PC-9 (cell line): ENCODE measurements around the gene CLTB. TPM values are rescaled to one million over a fixed set of nuclear protein-coding genes. Genes with fewer than 3 reads are reported as not detected.

ENCODE experiments used
- BruUV-seq: library from RNA; stranded (reverse); fragments of 400-500 nt; replicated peaks from 2 replicates; lab custom pipeline; 2021; lab: Mats Ljungman, UMichigan
- CTCF ChIA-PET: fragments of 300-600 bp; sonication (Branson Sonifier 250); formaldehyde crosslinking; loops from one replicate; lab custom pipeline; 2022; ENCODE audit warnings: antibody characterized with exemption; lab: Charles Lee
- POLR2A ChIA-PET: fragments of 300-600 bp; sonication (Branson Sonifier 250); formaldehyde crosslinking; loops from one replicate; lab custom pipeline; 2022; ENCODE audit warnings: antibody characterized with exemption; ENCODE audit not compliant: unreplicated experiment; lab: Charles Lee
- DNase-seq, 2 experiments: peaks; one replicate each; pipeline versions ENCODE4 v3.0.0 to v3.0.0-alpha.2; 2015 to 2022; ENCODE audit warnings: mixed read lengths in 1 of 2
- H2AFZ ChIP-seq: fragments of 200-600 bp; sonication (generic); 2 replicates; pipeline ENCODE4 v1.8.1; 2017; ENCODE audit warnings: antibody characterized with exemption
- H3F3A ChIP-seq: fragments of 200-600 bp; sonication (generic); 2 replicates; pipeline ENCODE4 v1.8.1; 2017; ENCODE audit warnings: antibody characterized with exemption, mild to moderate bottlenecking, low read depth; ENCODE audit not compliant: insufficient read depth
- H3K27ac ChIP-seq: fragments of 200-600 bp; sonication (generic); 2 replicates; pipeline ENCODE4 v1.6.1; 2016; ENCODE audit warnings: mixed run types
- H3K27me3 ChIP-seq: fragments of 200-600 bp; sonication (generic); 2 replicates; pipeline ENCODE4 v1.6.1; 2016; ENCODE audit warnings: low read depth, mixed run types; ENCODE audit not compliant: insufficient read depth
- H3K36me3 ChIP-seq: fragments of 200-600 bp; sonication (generic); 2 replicates; pipeline ENCODE4 v1.6.1; 2016; ENCODE audit warnings: low read depth, mixed run types
- H3K4me1 ChIP-seq: fragments of 200-600 bp; sonication (generic); replicated peaks from 2 replicates; pipeline ENCODE4 v1.6.1; 2016; ENCODE audit warnings: mixed run types; ENCODE audit not compliant: insufficient read depth
- H3K4me2 ChIP-seq: fragments of 200-600 bp; sonication (generic); 2 replicates; pipeline ENCODE4 v1.6.1; 2017; ENCODE audit warnings: mixed run types
- H3K4me3 ChIP-seq: fragments of 200-600 bp; sonication (generic); 2 replicates; pipeline ENCODE4 v1.6.1; 2016; ENCODE audit warnings: mixed run types
- H3K79me2 ChIP-seq: fragments of 200-600 bp; sonication (generic); 2 replicates; pipeline ENCODE4 v1.6.1; 2017; ENCODE audit warnings: low read depth, mixed run types
- H3K9me2 ChIP-seq: fragments of 200-600 bp; sonication (generic); 2 replicates; pipeline ENCODE4 v1.8.1; 2017; ENCODE audit warnings: mild to moderate bottlenecking; ENCODE audit not compliant: insufficient read depth
- H3K9me3 ChIP-seq: fragments of 200-600 bp; sonication (generic); 2 replicates; pipeline ENCODE4 v1.8.1; 2016; ENCODE audit warnings: low read depth; ENCODE audit not compliant: insufficient read depth
- H4K20me1 ChIP-seq: fragments of 200-600 bp; sonication (generic); 2 replicates; pipeline ENCODE4 v1.8.1; 2017; ENCODE audit not compliant: insufficient read depth
- CTCF ChIP-seq: fragments of 200-600 bp; sonication (generic); conservative IDR thresholded peaks from 2 replicates; pipeline ENCODE4 v1.6.1; 2017; ENCODE audit warnings: mixed run types, antibody characterized with exemption, mild to moderate bottlenecking, moderate library complexity
- EZH2 ChIP-seq: fragments of 200-600 bp; sonication (generic); IDR thresholded peaks from 2 replicates; pipeline ENCODE4 v1.8.0; 2017; ENCODE audit warnings: antibody characterized with exemption, low read depth
- intact Hi-C: fragments of 100-400 bp; cut with micrococcal nuclease; formaldehyde crosslinking; loops from one replicate; pipeline ENCODE4 v1.10.0; 2022; ENCODE audit not compliant: unreplicated experiment
- total RNA-seq: library from RNA; stranded (reverse); gene quantifications from 2 replicates; pipeline ENCODE4 v1.2.3, GENCODE V29; 2021

The CLTB gene
- total RNA-seq, 1 experiment from 2014 or later, result 123 TPM

GRCh38 chr5:176441921-176442323, 25.6 kb upstream of the CLTB start:
- Histone ChIP-seq H3K79me2 (peaks cover 17% of the 10 kb centered on the region), H3K27ac (no peak overlapping the region), H3K4me2 (peak overlapping the region; percentile 38; the same call in 1 of the 2 replicates), H3K4me1 (peaks cover 55% of the 10 kb centered on the region), H3K27me3 (no peaks in the 10 kb centered on the region), H3K4me3 (no peak overlapping the region), H3F3A (peaks cover 45% of the 10 kb centered on the region), H2AFZ (no peak overlapping the region), H3K9me2 (no peaks in the 10 kb centered on the region), H3K36me3 (no peaks in the 10 kb centered on the region), H3K9me3 (no peaks in the 10 kb centered on the region), H4K20me1 (no peaks in the 10 kb centered on the region)
- POLR2A ChIA-PET, result no interaction called here
- DNase-seq, result peak in 1 of 2 experiments; percentile 45
- no peak for TF ChIP-seq EZH2
- no peak for TF ChIP-seq CTCF
- intact Hi-C loops, result no loop called here
- BruUV-seq, result no TSS peak
- CTCF ChIA-PET, result interaction anchor here (0.6 kb wide), 1 partner anchor 73 kb away, joined by 5 read pairs; no protein-coding TSS in a partner anchor

- TF ChIP-seq CTCF (no peak), EZH2 (no peak)
- Histone ChIP-seq H3K4me2 (0 out of 2 replicates have a peak overlapping the region, but pooled peaks have one; percentile 38), H3K4me3 (no peak overlapping the region), H3F3A (peaks cover 45% of the 10 kb centered on the region), H3K27me3 (no peaks in the 10 kb centered on the region), H3K27ac (no peak overlapping the region), H3K4me1 (peaks cover 55% of the 10 kb centered on the region), H3K36me3 (no peaks in the 10 kb centered on the region), H3K9me3 (no peaks in the 10 kb centered on the region), H4K20me1 (no peaks in the 10 kb centered on the region), H2AFZ (no peak overlapping the region), H3K79me2 (peaks cover 9% of the 10 kb centered on the region), H3K9me2 (no peaks in the 10 kb centered on the region)
- POLR2A ChIA-PET, result no interaction called here
- CTCF ChIA-PET, result no interaction called here
- DNase-seq, result no peak
- intact Hi-C loops, result no loop called here
- no TSS peak for BruUV-seq
Measured at GRCh38 chr5:176440927-176441706, 24.8 kb upstream of the CLTB start.

- TF ChIP-seq EZH2 (no peak), CTCF (no peak)
- Histone ChIP-seq H3K4me2 (peak overlapping the region; percentile 56), H3K9me3 (no peaks in the 10 kb centered on the region), H2AFZ (peak overlapping the region; percentile 34; the same call in 1 of the 2 replicates), H3K4me1 (peaks cover 54% of the 10 kb centered on the region), H4K20me1 (no peaks in the 10 kb centered on the region), H3K36me3 (no peaks in the 10 kb centered on the region), H3K79me2 (no peaks in the 10 kb centered on the region), H3K27ac (peak overlapping the region; percentile 69), H3K27me3 (no peaks in the 10 kb centered on the region), H3F3A (peaks cover 47% of the 10 kb centered on the region), H3K9me2 (no peaks in the 10 kb centered on the region), H3K4me3 (no peak overlapping the region)
- DNase-seq, result peak; percentile 46 to 94
- intact Hi-C loops, result no loop called here
- BruUV-seq, result no TSS peak
- ChIA-PET CTCF (interaction anchor here (0.6 to 0.7 kb wide), 2 partner anchors 23 to 207 kb away, joined by 4 to 5 read pairs; partner anchors contain the start of gene CLTB), POLR2A (interaction anchor here (0.7 to 1.0 kb wide), 3 partner anchors 15 to 176 kb away, joined by 3 to 13 read pairs (median 3); no protein-coding TSS in a partner anchor)
Measured at GRCh38 chr5:176438959-176439757, 22.8 kb upstream of the CLTB start.
